K562 (cell line): ENCODE data around the gene TTN. TPM values are rescaled to one million over a fixed set of nuclear protein-coding genes. Genes with fewer than 3 reads are reported as not detected.

Experiments
- ATAC-seq: fragments of 200-7000 bp; cut with Tn5 transposase; 3 replicates; pipeline ENCODE4 v1.9.1; 2020; ENCODE audit warnings: moderate library complexity
- BruUV-seq: library from RNA; stranded (reverse); fragments of 400-500 nt; replicated peaks from 2 replicates; lab custom pipeline; 2021; lab: Mats Ljungman, UMichigan
- CTCF ChIA-PET: fragments of 300-600 bp; formaldehyde crosslinking; extraction: SDS; loops from one replicate; lab custom pipeline; 2021; ENCODE audit warnings: low intra/inter-chr PET ratio; lab: Yijun Ruan, JAX
- POLR2A ChIA-PET: fragments of 300-600, 350-650 bp; sonication (Branson Sonifier 250); formaldehyde crosslinking; extraction: SDS; loops from one replicate; lab custom pipeline; 2021; ENCODE audit warnings: antibody characterized with exemption, inconsistent platforms; lab: Yijun Ruan, JAX
- DNase-seq, 4 experiments: peaks; one replicate each; pipeline versions ENCODE4 v3.0.0 to v3.0.0-alpha.2; 2011 to 2018; ENCODE audit warnings: low spot score in 3 of 4, mixed read lengths in 3 of 4; ENCODE audit errors: extremely low read depth in 1 of 4
- FAIRE-seq: peaks from 2 replicates; lab custom pipeline; 2011; peaks lifted over from hg19 to GRCh38; lab: Jason Lieb, UNC
- H2AFZ ChIP-seq: 2 replicates; pipeline ENCODE4 v1.6.0; 2011; ENCODE audit warnings: low read depth, low read length, control low read depth, inconsistent platforms
- H3K27ac ChIP-seq: fragments of 200-600 bp; 3 replicates; pipeline ENCODE4 v1.8.0; 2011; ENCODE audit warnings: low read depth, mild to moderate bottlenecking, control low read depth, inconsistent platforms, low read length, moderate library complexity, mixed read lengths; ENCODE audit errors: extremely low read depth
- H3K27me3 ChIP-seq, 2 experiments: fragments of 300-600 bp in 1 of 2; 2 replicates in 1 of 2; 3 replicates in 1 of 2; pipeline versions ENCODE4 v1.6.0 to v1.8.0; 2011; ENCODE audit warnings: inconsistent platforms in 2 of 2, low read length in 2 of 2, mild to moderate bottlenecking in 1 of 2, mixed read lengths in 1 of 2, moderate library complexity in 1 of 2; ENCODE audit not compliant: control insufficient read depth in 2 of 2, insufficient read depth in 2 of 2
- H3K36me3 ChIP-seq: fragments of 300-600 bp; 3 replicates; pipeline ENCODE4 v1.8.0; 2011; ENCODE audit warnings: mild to moderate bottlenecking, low read length, inconsistent platforms; ENCODE audit not compliant: control insufficient read depth, insufficient read depth
- H3K4me1 ChIP-seq, 2 experiments: fragments of 200-600 bp in 1 of 2; replicated peaks in 1 of 2; 2 replicates in 1 of 2; 3 replicates in 1 of 2; pipeline versions ENCODE4 v1.5.1 to v1.8.0; 2011; ENCODE audit warnings: inconsistent platforms in 2 of 2, low read length in 2 of 2, mild to moderate bottlenecking in 1 of 2, mixed read lengths in 1 of 2, moderate library complexity in 1 of 2; ENCODE audit not compliant: control insufficient read depth in 2 of 2, insufficient read depth in 2 of 2
- H3K4me2 ChIP-seq: 2 replicates; pipeline ENCODE4 v1.6.1; 2011; ENCODE audit warnings: low read length, control low read depth, inconsistent platforms, mixed read lengths; ENCODE audit not compliant: insufficient read depth
- H3K4me3 ChIP-seq: fragments of 200-600 bp; sonication (generic), shearing (Covaris generic); 2 replicates; pipeline ENCODE4 v1.5.1; 2016; ENCODE audit warnings: control low read depth, inconsistent platforms
- H3K79me2 ChIP-seq: fragments of 200-600 bp; 3 replicates; pipeline ENCODE4 v1.8.0; 2011; ENCODE audit warnings: low read length, inconsistent platforms; ENCODE audit not compliant: control insufficient read depth, insufficient read depth
- H3K9ac ChIP-seq, 2 experiments: 2 replicates each; pipeline versions ENCODE4 v1.6.0 to v1.6.1; 2011; ENCODE audit warnings: low read depth in 2 of 2, low read length in 2 of 2, control low read depth in 1 of 2, inconsistent platforms in 1 of 2, mild to moderate bottlenecking in 1 of 2, mixed read lengths in 1 of 2; ENCODE audit not compliant: insufficient read depth in 1 of 2
- H3K9me1 ChIP-seq: one replicate; pipeline ENCODE4 v1.6.0; 2011; ENCODE audit warnings: inconsistent platforms, mild to moderate bottlenecking, low read length, moderate library complexity; ENCODE audit not compliant: control insufficient read depth, insufficient read depth
- H3K9me3 ChIP-seq: replicated peaks from 2 replicates; pipeline ENCODE4 v1.5.1; 2011; ENCODE audit warnings: low read depth, low read length, inconsistent platforms; ENCODE audit not compliant: control insufficient read depth, insufficient read depth
- H4K20me1 ChIP-seq: replicated peaks from 2 replicates; pipeline ENCODE4 v1.6.1; 2011; ENCODE audit warnings: low read length, inconsistent platforms, mixed read lengths; ENCODE audit not compliant: control insufficient read depth, insufficient read depth
- EGR1 ChIP-seq: fragments of 450-650 bp; conservative IDR thresholded peaks from 2 replicates; pipeline ENCODE4 v1.6.1; 2017; ENCODE audit warnings: mild to moderate bottlenecking
- EP400 ChIP-seq: fragments of 450-650 bp; IDR thresholded peaks from 2 replicates; pipeline ENCODE4 v1.6.1; 2017; ENCODE audit warnings: antibody characterized with exemption, mild to moderate bottlenecking, moderate library complexity
- ETS2 ChIP-seq: IDR thresholded peaks from 2 replicates; pipeline ENCODE4 v1.6.1; 2016; ENCODE audit warnings: borderline replicate concordance, missing genetic modification characterization, mild to moderate bottlenecking, moderate library complexity, missing compliant biosample characterization; ENCODE audit not compliant: poor library complexity, severe bottlenecking
- FOSL1 ChIP-seq: fragments of 200-800 bp; sonication (Bioruptor generic); conservative IDR thresholded peaks from 2 replicates; pipeline ENCODE4 v1.6.1; 2016; ENCODE audit warnings: missing genetic modification characterization, missing compliant biosample characterization
- JUN ChIP-seq, 2 experiments: sonication (generic) in 1 of 2; formaldehyde crosslinking in 1 of 2; IDR thresholded peaks; 2 replicates each; pipeline versions ENCODE4 v1.6.1 to v1.8.0; 2012 to 2022; ENCODE audit warnings: borderline replicate concordance in 2 of 2, mild to moderate bottlenecking in 2 of 2, improper control_type of control experiment in 1 of 2, low read depth in 1 of 2, low read length in 1 of 2, missing genetic modification reagents in 1 of 2
- MAFG ChIP-seq: fragments of 450-650 bp; conservative IDR thresholded peaks from 2 replicates; pipeline ENCODE4 v1.6.1; 2016; ENCODE audit warnings: missing genetic modification characterization, missing compliant biosample characterization
- NFIC ChIP-seq: fragments of 450-650 bp; IDR thresholded peaks from 2 replicates; pipeline ENCODE4 v1.6.1; 2017; ENCODE audit warnings: mild to moderate bottlenecking, inconsistent platforms
- NFIX ChIP-seq: fragments of 250-450 bp; sonication (Bioruptor Pico); IDR thresholded peaks from 2 replicates; pipeline ENCODE4 v1.4.0; 2020; ENCODE audit warnings: low read depth, mild to moderate bottlenecking, moderate library complexity
- PHF20 ChIP-seq: fragments of 450-650 bp; IDR thresholded peaks from 2 replicates; pipeline ENCODE4 v1.6.1; 2018; ENCODE audit not compliant: partially characterized antibody
- PML ChIP-seq: IDR thresholded peaks from 2 replicates; pipeline ENCODE4 v1.6.1; 2012; ENCODE audit warnings: low read length, inconsistent platforms
- RB1 ChIP-seq: fragments of 450-650 bp; IDR thresholded peaks from 2 replicates; pipeline ENCODE4 v1.6.1; 2017; ENCODE audit warnings: low read depth, mild to moderate bottlenecking
- RBM34 ChIP-seq: fragments of 200-400 bp; formaldehyde crosslinking; IDR thresholded peaks from 2 replicates; pipeline ENCODE4 v1.6.1; 2018; ENCODE audit warnings: low read length, borderline replicate concordance; ENCODE audit not compliant: insufficient read depth
- SMAD1 ChIP-seq: fragments of 150-350 bp; IDR thresholded peaks from 2 replicates; pipeline ENCODE4 v1.6.1; 2014; ENCODE audit warnings: low read length, low read depth; ENCODE audit not compliant: partially characterized antibody
- XRCC5 ChIP-seq: fragments of 200-400 bp; formaldehyde crosslinking; IDR thresholded peaks from 2 replicates; pipeline ENCODE4 v1.6.1; 2017; ENCODE audit warnings: low read depth, mild to moderate bottlenecking, low read length
- ZNF354B ChIP-seq: fragments of 250-450 bp; sonication (Bioruptor Pico); IDR thresholded peaks from 2 replicates; pipeline ENCODE4 v1.4.0; 2020
- WGBS: fragments of 100-300 bp; shearing (Covaris generic); methylation state at CpG from one replicate; pipeline ENCODE4 v1.1.6; 2016; ENCODE audit warnings: low coverage, mixed read lengths; ENCODE audit not compliant: insufficient coverage; ENCODE audit errors: missing lambda C conversion rate; 5-methylcytosine and 5-hydroxymethylcytosine counted together
- in situ Hi-C: fragments of 300-500 bp; cut with MboI; formaldehyde crosslinking; loops from 4 replicates; pipeline ENCODE4 v1.15.0; 2018; ENCODE audit warnings: inconsistent platforms, mixed read lengths
- intact Hi-C: fragments of 100-400 bp; cut with micrococcal nuclease; formaldehyde crosslinking; loops from 2 replicates; pipeline ENCODE4 v1.14.2; 2022
- polyA plus RNA-seq, 8 experiments: library from polyadenylated mRNA; depleted of rRNA in 4 of 8; stranded (reverse) in 5 of 8; unstranded in 3 of 8; fragments of >200 nt; fragmentation: Nextera tagmentation in 2 of 8; fragmentation: Illumina TruSeq in 1 of 8; extraction: Ambion mirVana in 2 of 8; extraction: Trizol in 1 of 8; gene quantifications; 2 replicates each; pipeline versions ENCODE4 v1.2.1 to v1.2.3, GENCODE V29; 2011 to 2014; ENCODE audit warnings: inconsistent platforms in 1 of 8, missing spikeins in 1 of 8
- total RNA-seq, 7 experiments: library from RNA; depleted of rRNA in 6 of 7; stranded (reverse); fragments of >200 nt in 6 of 7; fragmentation: Illumina TruSeq in 2 of 7; extraction: Trizol in 2 of 7; gene quantifications; 2 replicates each; pipeline versions ENCODE4 v1.2.1 to v1.2.3, GENCODE V29; 2011 to 2021; ENCODE audit warnings: low replicate concordance in 1 of 7
- TF ChIP-seq, protein P1 (sequence below), 2 experiments: fragments of 450-650 bp in 1 of 2; sonication (generic) in 1 of 2; formaldehyde crosslinking in 1 of 2; IDR thresholded peaks in 1 of 2; conservative IDR thresholded peaks in 1 of 2; 2 replicates each; pipeline versions ENCODE4 v1.6.1 to v1.8.1; 2016 to 2023; ENCODE audit warnings: mild to moderate bottlenecking in 2 of 2, moderate library complexity in 2 of 2, inconsistent platforms in 1 of 2, missing genetic modification reagents in 1 of 2
- TF ChIP-seq, protein P2 (sequence below), 2 experiments: IDR thresholded peaks in 1 of 2; conservative IDR thresholded peaks in 1 of 2; 2 replicates each; pipeline ENCODE4 v1.6.1; 2016; ENCODE audit warnings: low read depth in 2 of 2, mild to moderate bottlenecking in 1 of 2, missing compliant biosample characterization in 1 of 2, missing genetic modification characterization in 1 of 2, moderate library complexity in 1 of 2

Gene TTN
- total and polyA plus RNA-seq, 9 of the 15 experiments (the other 6 are each of a cell fraction or from before 2014, with no cell fraction given): under 0.01 to 0.20 (median 0.04) TPM; not detected in 1

DNA sequence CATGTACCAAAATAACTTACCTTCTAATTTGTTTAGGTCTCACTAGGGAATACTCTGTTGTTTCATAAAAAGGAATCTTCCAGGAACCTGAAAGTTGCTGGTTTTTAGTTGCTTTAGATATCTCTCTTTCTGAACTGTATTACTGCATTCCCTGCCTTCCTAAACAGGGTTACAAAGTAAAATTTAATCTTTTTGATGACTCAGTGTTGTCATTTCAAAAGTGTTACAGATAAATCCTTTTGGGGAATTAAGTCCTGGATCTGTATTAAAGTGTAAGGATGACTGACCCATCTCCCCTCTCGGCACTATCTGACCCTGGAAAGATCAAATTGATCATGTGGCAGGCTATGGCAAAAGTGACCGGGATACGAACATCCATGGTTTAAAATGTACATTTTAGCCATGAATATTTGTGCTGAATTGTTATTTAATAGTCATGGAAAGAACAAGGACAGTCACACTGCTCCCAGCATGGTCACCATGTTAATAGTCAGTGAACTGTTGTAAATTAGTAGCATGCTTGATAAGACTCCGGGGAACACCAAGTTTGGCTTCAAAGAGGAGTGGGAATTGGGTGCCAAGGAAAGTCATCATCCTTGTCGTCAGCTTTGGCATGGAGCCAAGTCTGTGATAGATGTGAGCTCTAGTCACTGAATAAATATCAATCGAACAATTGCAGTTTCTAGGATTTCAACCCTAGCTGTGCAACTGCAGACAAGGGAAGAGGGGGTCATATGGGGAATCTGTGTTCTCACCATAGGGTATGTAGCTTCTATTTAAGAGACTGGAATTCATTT is 322.8 kb downstream of the TTN start (continued):
- TF ChIP-seq ETS2 (tag) (no peak), ZNF354B (no peak), EP400 (no peak), MAFG (tag) (peak; percentile 53), RB1 (no peak), PML (no peak), EGR1 (no peak), NFIX (CRISPR knock-in tag) (peak; percentile 99), PHF20 (no peak), NFIC (peak; percentile 100), SMAD1 (peak; percentile 95), RBM34 (no peak), FOSL1 (0 out of 2 replicates have a peak, but pooled peaks have one; percentile 11)

DNA sequence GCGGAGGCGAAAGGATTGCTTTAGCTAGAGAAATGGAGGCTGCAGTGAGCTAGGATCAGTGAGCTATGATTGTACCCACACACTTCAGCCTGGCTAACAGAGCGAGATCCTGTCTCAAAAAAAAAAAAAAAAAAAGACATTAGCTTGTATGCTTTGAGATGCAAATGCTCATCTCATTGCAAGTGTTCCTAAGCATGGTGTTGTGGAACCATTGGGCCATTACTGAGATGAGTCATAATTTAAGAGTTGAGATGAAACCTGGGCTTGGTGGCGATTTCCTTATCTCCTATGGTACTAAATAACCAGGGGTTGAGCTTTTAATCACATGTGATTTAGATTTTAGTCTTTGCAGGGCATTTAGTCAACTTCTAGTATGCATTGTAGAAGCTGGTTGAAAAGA is 324.8 kb downstream of the TTN start:
- no peak overlapping the region for H3K27ac ChIP-seq
- no peak overlapping the region for H2AFZ ChIP-seq
- H3K4me3 ChIP-seq: no peak overlapping the region
- H3K9me3 ChIP-seq: no peaks in the 10 kb centered on the region
- FAIRE-seq (no peak), ATAC-seq (no peak), DNase-seq (peak in 2 of 4 experiments; percentile 22 to 25)
- POLR2A ChIA-PET: interaction anchor here (1.0 to 2.2 kb wide), 4 partner anchors 8 to 141 kb away, joined by 4 to 9 read pairs (median 6); partner anchors contain the start of gene PRKRA
- H3K9ac ChIP-seq: no peak overlapping the region
- peaks cover 23 to 26% of the 10 kb centered on the region in 2 experiments for H3K4me1 ChIP-seq
- no peaks in the 10 kb centered on the region for H3K9me1 ChIP-seq
- no peak overlapping the region for H3K4me2 ChIP-seq
- H3K27me3 ChIP-seq: no peaks in the 10 kb centered on the region
- H3K79me2 ChIP-seq: peaks cover 48% of the 10 kb centered on the region
- 67% methylated on average over 3 of the region's 4 CpGs for WGBS
- H3K36me3 ChIP-seq: peaks cover 11% of the 10 kb centered on the region; the same call in 1 of the 3 replicates
- intact Hi-C loops (no loop called here), in situ Hi-C loops (no loop called here)
- no TSS peak for BruUV-seq
- CTCF ChIA-PET: no interaction called here
- no peaks in the 10 kb centered on the region for H4K20me1 ChIP-seq
- TF ChIP-seq XRCC5 (no peak), JUN (IDR thresholded peaks at IDR 0.05; ENCODE audit: borderline replicate concordance, low read depth, low read length) (0 out of 2 replicates have a peak, but pooled peaks have one; percentile 27), JUN (CRISPR knock-in tag; IDR thresholded peaks at IDR 0.05; ENCODE audit: borderline replicate concordance) (no peak)
- TF ChIP-seq, protein P1, sequence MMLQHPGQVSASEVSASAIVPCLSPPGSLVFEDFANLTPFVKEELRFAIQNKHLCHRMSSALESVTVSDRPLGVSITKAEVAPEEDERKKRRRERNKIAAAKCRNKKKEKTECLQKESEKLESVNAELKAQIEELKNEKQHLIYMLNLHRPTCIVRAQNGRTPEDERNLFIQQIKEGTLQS (IDR thresholded peaks at IDR 0.05): peak; percentile 84
- TF ChIP-seq, protein P1 (CRISPR knock-in tag; conservative IDR thresholded peaks at IDR 0.05): no peak
- TF ChIP-seq, protein P2, sequence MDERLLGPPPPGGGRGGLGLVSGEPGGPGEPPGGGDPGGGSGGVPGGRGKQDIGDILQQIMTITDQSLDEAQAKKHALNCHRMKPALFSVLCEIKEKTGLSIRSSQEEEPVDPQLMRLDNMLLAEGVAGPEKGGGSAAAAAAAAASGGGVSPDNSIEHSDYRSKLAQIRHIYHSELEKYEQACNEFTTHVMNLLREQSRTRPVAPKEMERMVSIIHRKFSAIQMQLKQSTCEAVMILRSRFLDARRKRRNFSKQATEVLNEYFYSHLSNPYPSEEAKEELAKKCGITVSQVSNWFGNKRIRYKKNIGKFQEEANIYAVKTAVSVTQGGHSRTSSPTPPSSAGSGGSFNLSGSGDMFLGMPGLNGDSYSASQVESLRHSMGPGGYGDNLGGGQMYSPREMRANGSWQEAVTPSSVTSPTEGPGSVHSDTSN (CRISPR knock-in tag; IDR thresholded peaks at IDR 0.05; ENCODE audit: low read depth): no peak
- TF ChIP-seq, protein P2 (tag; conservative IDR thresholded peaks at IDR 0.05; ENCODE audit: low read depth): peak; percentile 33; the same call in 1 of the 2 replicates
